ENCODE results near the gene C17orf75. TPM values are rescaled to one million over a fixed set of nuclear protein-coding genes. Genes with fewer than 3 reads are reported as not detected.

The C17orf75 gene
- total and polyA plus RNA-seq, 2 of the 4 experiments (the other 2 are of a cell fraction): 11.5 to 16.1 TPM

GRCh38 chr17:32323811-32324491 is 18.0 kb downstream of the C17orf75 start:
- CTCF ChIA-PET: interaction anchor here (0.7 to 0.9 kb wide), 2 partner anchors 9 to 71 kb away, joined by 3 read pairs; no protein-coding TSS in a partner anchor

More at GRCh38 chr17:32323811-32324491, 18.0 kb downstream of the C17orf75 start:
- H2AFZ ChIP-seq (replicated peaks; ENCODE audit: low read length, poor library complexity): peak overlapping the region; percentile 78
- H3K9ac ChIP-seq (ENCODE audit: low read depth, low read length): 0 out of 2 replicates have a peak overlapping the region, but pooled peaks have one; percentile 16
- no peaks in the 10 kb centered on the region for H3K9me1 ChIP-seq (ENCODE audit: insufficient read depth, low read length)
- H3K4me1 ChIP-seq (ENCODE audit: control insufficient read depth, insufficient read depth, low read length): no peaks in the 10 kb centered on the region
- dilution Hi-C loops (cut with HindIII; ENCODE audit: low sequenced_read_pairs, unreplicated experiment): no loop called here
- no peak overlapping the region for H3K56ac ChIP-seq (ENCODE audit: extremely low read depth, insufficient read depth, low read length)
- WGBS, 2 experiments (ENCODE audit: extremely low coverage in 2 of 2, insufficient read length in 1 of 2): no CpG with 5 or more reads among the region's 11 CpGs
- no peak overlapping the region for H4K5ac ChIP-seq (ENCODE audit: low read depth, low read length)
- TF ChIP-seq NFE2L2 (IDR thresholded peaks at IDR 0.05; ENCODE audit: low read depth, low read length) (no peak), FOS (IDR thresholded peaks at IDR 0.05; ENCODE audit: low read depth, low read length) (no peak)
- no peak overlapping the region for H3K27ac ChIP-seq (ENCODE audit: insufficient read depth, low read length)
- H3K4me3 ChIP-seq (ENCODE audit: insufficient read depth, low read depth, low read length): no peak overlapping the region
- H2BK15ac ChIP-seq (ENCODE audit: low read depth, low read length): no peak overlapping the region
- H2BK120ac ChIP-seq (ENCODE audit: low read depth, low read length): no peak overlapping the region
- no peak overlapping the region for H2AK9ac ChIP-seq (replicated peaks; ENCODE audit: low read depth, low read length, poor library complexity)
- ATAC-seq (ENCODE audit: low read depth): peak; percentile 28
- BruUV-seq (replicated peaks): no TSS peak
- no peak overlapping the region for H3K23ac ChIP-seq (ENCODE audit: low read depth, low read length)
- no peak overlapping the region for H3K14ac ChIP-seq (replicated peaks; ENCODE audit: low read depth, low read length)
- H2BK5ac ChIP-seq (ENCODE audit: low read depth, low read length, poor library complexity, severe bottlenecking): no peak overlapping the region
- peak overlapping the region in 1 of 2 experiments; percentile 61; a peak in 1 of 4 replicates for H4K8ac ChIP-seq (ENCODE audit: low read depth in 2 of 2, low read length in 2 of 2)
- DNase-seq: peak; percentile 31
- no peak overlapping the region for H2BK20ac ChIP-seq (ENCODE audit: low read depth, low read length)
- H3K79me1 ChIP-seq (ENCODE audit: low read depth in 1 of 2, low read length in 2 of 2): no peaks in the 10 kb centered on the region
- H4K91ac ChIP-seq (ENCODE audit: insufficient read depth, low read depth, low read length): peak overlapping the region; percentile 28; the same call in 1 of the 2 replicates
- in situ Hi-C loops (cut with MboI; ENCODE audit: low sequenced_read_pairs): no loop called here
- H3K4me2 ChIP-seq (ENCODE audit: low read depth, low read length): peak overlapping the region; percentile 60
- H2AK5ac ChIP-seq (ENCODE audit: low read depth, low read length): no peak overlapping the region
- H3K18ac ChIP-seq (ENCODE audit: low read depth, low read length): no peak overlapping the region
- H3K27me3 ChIP-seq (ENCODE audit: control insufficient read depth, insufficient read depth, low read length): no peaks in the 10 kb centered on the region; the same call in 1 of the 2 replicates
- H3K4ac ChIP-seq (ENCODE audit: low read depth, low read length): no peak overlapping the region
- no peaks in the 10 kb centered on the region for H3K9me3 ChIP-seq (ENCODE audit: control insufficient read depth, insufficient read depth, low read length)
- intact Hi-C loops (cut with micrococcal nuclease): no loop called here
- no peaks in the 10 kb centered on the region for H3K36me3 ChIP-seq (ENCODE audit: control insufficient read depth, insufficient read depth, low read length)
- H4K20me1 ChIP-seq (ENCODE audit: insufficient read depth, low read length): no peaks in the 10 kb centered on the region
- POLR2A ChIA-PET (ENCODE audit: unreplicated experiment): no interaction called here
